Measurements from ENCODE around the gene LMF1. TPM values are rescaled to one million over a fixed set of nuclear protein-coding genes. Genes with fewer than 3 reads are reported as not detected.

The LMF1 gene
- total RNA-seq, 1 experiment from 2014 or later, result 13.5 TPM

GRCh38 chr16:981695-982144, 10.9 kb upstream of the LMF1 start, which contains the start of gene SOX8:
Gene SOX8, plus strand, starts transcription at chr16:981770. Its CDS starts 153 bp downstream, at chr16:981923.
- ChIA-PET CTCF (no interaction called here), POLR2A (ENCODE audit: unreplicated experiment) (interaction anchor here (0.5 to 0.6 kb wide), 2 partner anchors 119 to 300 kb away, joined by 3 to 9 read pairs; no protein-coding TSS in a partner anchor)
- Histone ChIP-seq H3K4me1 (ENCODE audit: insufficient read depth, low read length) (no peaks in the 10 kb centered on the region), H3K9ac (ENCODE audit: low read length) (no peak within 1 kb of the TSS), H3K79me2 (ENCODE audit: low read length) (no peaks in the 10 kb centered on the region), H3K27ac (ENCODE audit: low read length) (no peak within 1 kb of the TSS), H2AFZ (ENCODE audit: low read length) (peak within 1 kb of the TSS; percentile 26; the same call in 1 of the 2 replicates), H3K4me3 (ENCODE audit: low read length) (peak within 1 kb of the TSS; percentile 48; the same call in 1 of the 2 replicates), H4K20me1 (ENCODE audit: low read length) (no peaks in the 10 kb centered on the region), H3K9me2 (replicated peaks; ENCODE audit: low read length) (no peaks in the 10 kb centered on the region), H3K4me2 (ENCODE audit: low read length) (peak within 1 kb of the TSS; percentile 69), H3F3A (ENCODE audit: low read length, unreplicated experiment) (no peaks in the 10 kb centered on the region), H3K36me3 (ENCODE audit: low read depth, low read length) (no peaks in the 10 kb centered on the region), H3K9me3 (ENCODE audit: low read length) (no peaks in the 10 kb centered on the region), H3K27me3 (ENCODE audit: low read length) (peaks cover 8% of the 10 kb centered on the region)
- intact Hi-C loops (cut with micrococcal nuclease), result no loop called here
- no TSS peak for BruUV-seq (replicated peaks)
- DNase-seq (no peak), ATAC-seq (peak; percentile 20)
- TF ChIP-seq EZH2 (IDR thresholded peaks at IDR 0.05; ENCODE audit: low read length, unreplicated experiment) (no peak), EZH2phosphoT487 (IDR thresholded peaks at IDR 0.05; ENCODE audit: borderline replicate concordance, low read length) (no peak)
- TF ChIP-seq, protein P1, sequence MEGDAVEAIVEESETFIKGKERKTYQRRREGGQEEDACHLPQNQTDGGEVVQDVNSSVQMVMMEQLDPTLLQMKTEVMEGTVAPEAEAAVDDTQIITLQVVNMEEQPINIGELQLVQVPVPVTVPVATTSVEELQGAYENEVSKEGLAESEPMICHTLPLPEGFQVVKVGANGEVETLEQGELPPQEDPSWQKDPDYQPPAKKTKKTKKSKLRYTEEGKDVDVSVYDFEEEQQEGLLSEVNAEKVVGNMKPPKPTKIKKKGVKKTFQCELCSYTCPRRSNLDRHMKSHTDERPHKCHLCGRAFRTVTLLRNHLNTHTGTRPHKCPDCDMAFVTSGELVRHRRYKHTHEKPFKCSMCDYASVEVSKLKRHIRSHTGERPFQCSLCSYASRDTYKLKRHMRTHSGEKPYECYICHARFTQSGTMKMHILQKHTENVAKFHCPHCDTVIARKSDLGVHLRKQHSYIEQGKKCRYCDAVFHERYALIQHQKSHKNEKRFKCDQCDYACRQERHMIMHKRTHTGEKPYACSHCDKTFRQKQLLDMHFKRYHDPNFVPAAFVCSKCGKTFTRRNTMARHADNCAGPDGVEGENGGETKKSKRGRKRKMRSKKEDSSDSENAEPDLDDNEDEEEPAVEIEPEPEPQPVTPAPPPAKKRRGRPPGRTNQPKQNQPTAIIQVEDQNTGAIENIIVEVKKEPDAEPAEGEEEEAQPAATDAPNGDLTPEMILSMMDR (conservative IDR thresholded peaks at IDR 0.05; ENCODE audit: low read depth, low read length), result no peak

GRCh38 chr16:980595-980854, 9.7 kb upstream of the LMF1 start:
- H3K27ac ChIP-seq (ENCODE audit: low read length), result no peak overlapping the region
- H3K36me3 ChIP-seq (ENCODE audit: low read depth, low read length), result no peaks in the 10 kb centered on the region
- H4K20me1 ChIP-seq (ENCODE audit: low read length), result no peaks in the 10 kb centered on the region
- H3K79me2 ChIP-seq (ENCODE audit: low read length), result no peaks in the 10 kb centered on the region
- POLR2A ChIA-PET (ENCODE audit: unreplicated experiment), result no interaction called here
- ATAC-seq (no peak), DNase-seq (no peak)
- H3K27me3 ChIP-seq (ENCODE audit: low read length), result peaks cover 8% of the 10 kb centered on the region
- no peak overlapping the region for H3K4me3 ChIP-seq (ENCODE audit: low read length)
- no peaks in the 10 kb centered on the region for H3F3A ChIP-seq (ENCODE audit: low read length, unreplicated experiment)
- TF ChIP-seq EZH2phosphoT487 (IDR thresholded peaks at IDR 0.05; ENCODE audit: borderline replicate concordance, low read length) (no peak), EZH2 (IDR thresholded peaks at IDR 0.05; ENCODE audit: low read length, unreplicated experiment) (no peak)
- TF ChIP-seq, protein P1 (conservative IDR thresholded peaks at IDR 0.05; ENCODE audit: low read depth, low read length), result no peak
- BruUV-seq (replicated peaks), result no TSS peak
- no peak overlapping the region for H2AFZ ChIP-seq (ENCODE audit: low read length)
- H3K9me2 ChIP-seq (replicated peaks; ENCODE audit: low read length), result no peaks in the 10 kb centered on the region
- H3K9me3 ChIP-seq (ENCODE audit: low read length), result no peaks in the 10 kb centered on the region
- H3K4me2 ChIP-seq (ENCODE audit: low read length), result no peak overlapping the region
- intact Hi-C loops (cut with micrococcal nuclease), result no loop called here
- CTCF ChIA-PET, result no interaction called here
- no peak overlapping the region for H3K9ac ChIP-seq (ENCODE audit: low read length)
- no peaks in the 10 kb centered on the region for H3K4me1 ChIP-seq (ENCODE audit: insufficient read depth, low read length)

GRCh38 chr16:979859-980594, 9.2 kb upstream of the LMF1 start:
- Histone ChIP-seq H2AFZ (ENCODE audit: low read length) (no peak overlapping the region), H3K27ac (ENCODE audit: low read length) (no peak overlapping the region), H3K9ac (ENCODE audit: low read length) (no peak overlapping the region), H3K4me1 (ENCODE audit: insufficient read depth, low read length) (no peaks in the 10 kb centered on the region), H3F3A (ENCODE audit: low read length, unreplicated experiment) (no peaks in the 10 kb centered on the region), H4K20me1 (ENCODE audit: low read length) (no peaks in the 10 kb centered on the region), H3K4me2 (ENCODE audit: low read length) (no peak overlapping the region), H3K9me2 (replicated peaks; ENCODE audit: low read length) (no peaks in the 10 kb centered on the region), H3K27me3 (ENCODE audit: low read length) (peaks cover 8% of the 10 kb centered on the region), H3K4me3 (ENCODE audit: low read length) (no peak overlapping the region), H3K79me2 (ENCODE audit: low read length) (no peaks in the 10 kb centered on the region), H3K36me3 (ENCODE audit: low read depth, low read length) (no peaks in the 10 kb centered on the region), H3K9me3 (ENCODE audit: low read length) (no peaks in the 10 kb centered on the region)
- DNase-seq (no peak), ATAC-seq (no peak)
- TF ChIP-seq EZH2 (IDR thresholded peaks at IDR 0.05; ENCODE audit: low read length, unreplicated experiment) (no peak), EZH2phosphoT487 (IDR thresholded peaks at IDR 0.05; ENCODE audit: borderline replicate concordance, low read length) (no peak)
- TF ChIP-seq, protein P1 (conservative IDR thresholded peaks at IDR 0.05; ENCODE audit: low read depth, low read length), result no peak
- intact Hi-C loops (cut with micrococcal nuclease), result no loop called here
- POLR2A ChIA-PET (ENCODE audit: unreplicated experiment), result no interaction called here
- BruUV-seq (replicated peaks), result no TSS peak
- CTCF ChIA-PET, result no interaction called here
